ENCODE results near the gene SMAD5. TPM values are rescaled to one million over a fixed set of nuclear protein-coding genes. Genes with fewer than 3 reads are reported as not detected.

The SMAD5 gene
- total and polyA plus RNA-seq, 2 of the 13 experiments (the other 11 are each of a cell fraction or from before 2014, with no cell fraction given): 27.2 to 48.5 TPM

DNA sequence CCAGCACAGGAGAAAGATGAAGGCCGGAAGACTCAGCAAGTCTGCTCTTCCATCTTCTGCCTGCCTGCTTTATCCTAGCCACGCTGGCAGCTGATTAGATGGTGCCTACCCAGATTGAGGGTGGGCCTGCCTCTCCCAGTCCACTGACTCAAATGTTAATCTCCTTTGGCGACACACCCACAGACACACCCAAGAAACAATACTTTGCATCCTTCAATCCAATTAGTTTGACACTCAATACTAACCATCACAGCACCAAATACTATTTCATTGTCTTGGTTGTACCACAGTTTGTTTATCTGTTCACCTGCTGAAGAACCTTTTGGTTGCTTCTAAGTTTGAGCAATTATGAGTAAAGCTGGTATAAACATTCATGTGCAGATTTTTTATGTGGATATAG, 36.6 kb downstream of the SMAD5 start:
- WGBS (ENCODE audit: low lambda C conversion rate): 100% methylated on average over 2 of the region's 3 CpGs
- FAIRE-seq: no peak

More for the DNA sequence above, 36.6 kb downstream of the SMAD5 start:
- intact Hi-C loops (cut with micrococcal nuclease; ENCODE audit: unreplicated experiment): no loop called here
- ATAC-seq (no peak), DNase-seq (ENCODE audit: low spot score) (no peak)
- no TSS peak for BruUV-seq (replicated peaks)
- H3K4me2 ChIP-seq (ENCODE audit: low read depth, low read length): no peak overlapping the region
- 0 out of 2 replicates have a peak, but pooled peaks cover 1% of the 10 kb centered on the region for H4K20me1 ChIP-seq (ENCODE audit: insufficient read depth, low read length)
- TF ChIP-seq ZNF407 (CRISPR knock-in tag; IDR thresholded peaks at IDR 0.05; ENCODE audit: not compliant biosample characterization) (no peak), FOXK1 (CRISPR knock-in tag; IDR thresholded peaks at IDR 0.05; ENCODE audit: borderline replicate concordance, low read depth) (no peak), ZNF12 (CRISPR knock-in tag; IDR thresholded peaks at IDR 0.05) (no peak)
- H2AFZ ChIP-seq (ENCODE audit: low read length): no peak overlapping the region
- no peak overlapping the region for H3K4me3 ChIP-seq (replicated peaks in 1 of 3; ENCODE audit: insufficient read depth in 1 of 3, low read depth in 2 of 3, low read length in 3 of 3)
- in situ Hi-C loops (cut with HindIII; ENCODE audit: extremely low pct_ligation_motif_present, low pct_unique_long_range_greater_than_20kb): no loop called here
- H3K4me1 ChIP-seq (ENCODE audit: insufficient read depth, low read length): no peaks in the 10 kb centered on the region
- ChIA-PET CTCF (ENCODE audit: low intra/inter-chr PET ratio, low total read pairs) (no interaction called here), POLR2A (no interaction called here)
- H3K27ac ChIP-seq (ENCODE audit: extremely low read length, insufficient read depth, low read length): no peak overlapping the region
- H3K9ac ChIP-seq (ENCODE audit: insufficient read depth, low read depth, low read length): no peak overlapping the region
- no peaks in the 10 kb centered on the region for H3K27me3 ChIP-seq (ENCODE audit: control insufficient read depth in 1 of 2, insufficient read depth in 2 of 2, low read length in 2 of 2)
- no peaks in the 10 kb centered on the region for H3K9me3 ChIP-seq (ENCODE audit: low read length)
- H3K79me2 ChIP-seq (ENCODE audit: insufficient read depth, low read length): peaks cover 2% of the 10 kb centered on the region
- H3K36me3 ChIP-seq (replicated peaks in 1 of 2; ENCODE audit: control insufficient read depth in 1 of 2, insufficient read depth in 2 of 2, low read length in 2 of 2): peaks cover 12 to 51% of the 10 kb centered on the region in 2 experiments

All from HepG2 (cell line).